Measurements from ENCODE around the gene CTDSPL.
"Not testable (repeated sequence)": the region's sequence is repeated elsewhere in the genome, so short reads cannot be mapped to it uniquely, and the experiment has no call there.

Gene CTDSPL

DNA sequence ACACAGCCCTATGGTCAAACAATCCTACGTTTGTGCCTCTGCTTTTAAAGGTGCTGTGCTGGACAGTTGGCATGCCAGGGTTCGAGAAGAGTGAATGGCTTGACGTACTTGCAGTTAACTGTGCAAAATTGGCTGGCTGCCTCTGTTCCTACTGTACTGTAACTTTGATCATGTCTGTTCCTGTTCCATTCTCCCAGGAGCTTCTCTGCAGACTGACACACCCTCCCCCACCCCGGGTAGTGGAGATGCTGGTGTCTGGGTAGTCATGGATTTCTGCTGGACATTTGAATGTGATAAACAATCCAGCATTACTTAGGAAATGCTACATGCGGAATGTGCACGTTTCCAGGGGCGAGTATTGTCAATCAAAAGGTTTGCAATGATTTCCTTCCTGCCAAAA lies 122.4 kb downstream of the CTDSPL start:
- H3K36me3 ChIP-seq (ENCODE audit: control insufficient read depth in 1 of 2, insufficient read depth in 2 of 2, low read length in 2 of 2), result peaks cover 4 to 21% of the 10 kb centered on the region in 2 donors
- no peak overlapping the region for H3K4me3 ChIP-seq (ENCODE audit: low read depth in 1 of 2, low read length in 2 of 2)
- no peaks in the 10 kb centered on the region for H3K27me3 ChIP-seq (ENCODE audit: control insufficient read depth in 1 of 2, insufficient read depth in 2 of 2, low read length in 2 of 2)
- no peak overlapping the region for H3K9ac ChIP-seq (ENCODE audit: low read depth in 1 of 2, low read length in 2 of 2)
- peaks cover 27 to 34% of the 10 kb centered on the region in 2 donors for H3K4me1 ChIP-seq (ENCODE audit: control insufficient read depth in 1 of 2, insufficient read depth in 2 of 2, low read length in 2 of 2)
- H3K9me3 ChIP-seq (ENCODE audit: control insufficient read depth in 1 of 2, low read length in 2 of 2), result no peaks in the 10 kb centered on the region
- H3K27ac ChIP-seq (ENCODE audit: low read depth, low read length), result no peak overlapping the region

DNA sequence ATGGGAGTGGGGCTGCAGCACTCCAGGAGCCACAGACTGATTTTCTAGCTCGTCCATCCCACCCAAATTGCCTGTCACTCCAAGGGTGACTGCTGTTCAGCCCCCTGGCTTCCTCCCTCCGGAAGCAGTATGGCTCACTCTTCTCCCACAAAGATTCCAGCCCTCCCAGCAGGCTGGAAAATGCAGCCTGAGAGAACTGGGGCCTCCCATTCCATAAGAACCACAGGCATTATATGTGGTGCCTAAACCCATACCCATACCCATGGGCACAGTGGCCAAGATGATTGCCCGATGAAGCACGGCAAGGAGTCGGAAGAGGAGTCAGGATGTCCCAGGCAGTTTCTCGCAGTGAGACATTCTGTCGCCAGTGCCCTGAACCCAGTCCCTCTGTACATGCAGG lies 122.9 kb downstream of the CTDSPL start:
- H3K36me3 ChIP-seq (ENCODE audit: control insufficient read depth in 1 of 2, insufficient read depth in 2 of 2, low read length in 2 of 2), result peaks cover 4 to 21% of the 10 kb centered on the region in 2 donors
- peaks cover 31 to 38% of the 10 kb centered on the region in 2 donors for H3K4me1 ChIP-seq (ENCODE audit: control insufficient read depth in 1 of 2, insufficient read depth in 2 of 2, low read length in 2 of 2)
- H3K9me3 ChIP-seq (ENCODE audit: control insufficient read depth in 1 of 2, low read length in 2 of 2), result no peaks in the 10 kb centered on the region
- no peaks in the 10 kb centered on the region for H3K27me3 ChIP-seq (ENCODE audit: control insufficient read depth in 1 of 2, insufficient read depth in 2 of 2, low read length in 2 of 2)
- no peak overlapping the region for H3K27ac ChIP-seq (ENCODE audit: low read depth, low read length)
- no peak overlapping the region for H3K4me3 ChIP-seq (ENCODE audit: low read depth in 1 of 2, low read length in 2 of 2)
- H3K9ac ChIP-seq (ENCODE audit: low read depth in 1 of 2, low read length in 2 of 2), result no peak overlapping the region

DNA sequence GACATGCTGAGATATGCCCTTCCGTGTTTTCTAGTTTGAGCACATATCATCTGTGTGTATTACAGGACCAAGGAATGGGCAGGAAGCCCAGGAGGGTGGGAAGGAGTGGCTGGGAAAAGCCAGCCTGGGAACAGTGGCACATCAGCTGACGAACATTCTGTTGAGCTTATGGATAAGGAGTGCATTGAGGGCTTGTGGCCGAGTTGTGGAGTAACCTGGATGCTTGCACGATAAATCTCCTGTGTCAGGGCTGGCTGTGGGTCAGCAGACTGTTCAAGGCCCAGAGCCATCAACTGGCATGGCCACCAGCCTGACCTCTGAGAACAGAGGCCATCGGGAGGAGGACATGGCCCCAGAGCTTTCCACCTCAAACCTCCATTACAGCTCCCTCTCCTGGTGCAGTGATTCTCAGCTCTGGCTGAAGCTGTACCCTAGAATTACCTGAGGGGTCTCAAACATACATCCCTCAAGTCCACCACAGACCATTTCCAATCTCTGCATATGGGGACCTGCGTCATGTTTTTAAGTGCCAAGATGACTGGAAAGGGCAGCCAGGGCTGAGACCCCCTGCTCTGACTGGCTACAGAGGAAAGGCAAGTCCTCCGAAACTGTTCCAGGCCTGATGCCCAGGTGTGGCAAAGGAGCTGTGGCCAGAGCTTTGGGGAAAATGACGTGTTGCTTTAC lies 124.1 kb downstream of the CTDSPL start:
- Histone ChIP-seq H3K4me1 (ENCODE audit: control insufficient read depth in 1 of 2, insufficient read depth in 2 of 2, low read length in 2 of 2) (peaks cover 39 to 48% of the 10 kb centered on the region in 2 donors), H3K27me3 (ENCODE audit: control insufficient read depth in 1 of 2, insufficient read depth in 2 of 2, low read length in 2 of 2) (no peaks in the 10 kb centered on the region), H3K4me3 (ENCODE audit: low read depth in 1 of 2, low read length in 2 of 2) (peak overlapping the region; percentile 38 to 60), H3K27ac (ENCODE audit: low read depth, low read length) (peak overlapping the region; percentile 87), H3K36me3 (ENCODE audit: control insufficient read depth in 1 of 2, insufficient read depth in 2 of 2, low read length in 2 of 2) (peaks cover under 1 to 14% of the 10 kb centered on the region in 2 donors), H3K9me3 (ENCODE audit: control insufficient read depth in 1 of 2, low read length in 2 of 2) (no peaks in the 10 kb centered on the region), H3K9ac (ENCODE audit: low read depth in 1 of 2, low read length in 2 of 2) (peak overlapping the region; percentile 69 to 75)

DNA sequence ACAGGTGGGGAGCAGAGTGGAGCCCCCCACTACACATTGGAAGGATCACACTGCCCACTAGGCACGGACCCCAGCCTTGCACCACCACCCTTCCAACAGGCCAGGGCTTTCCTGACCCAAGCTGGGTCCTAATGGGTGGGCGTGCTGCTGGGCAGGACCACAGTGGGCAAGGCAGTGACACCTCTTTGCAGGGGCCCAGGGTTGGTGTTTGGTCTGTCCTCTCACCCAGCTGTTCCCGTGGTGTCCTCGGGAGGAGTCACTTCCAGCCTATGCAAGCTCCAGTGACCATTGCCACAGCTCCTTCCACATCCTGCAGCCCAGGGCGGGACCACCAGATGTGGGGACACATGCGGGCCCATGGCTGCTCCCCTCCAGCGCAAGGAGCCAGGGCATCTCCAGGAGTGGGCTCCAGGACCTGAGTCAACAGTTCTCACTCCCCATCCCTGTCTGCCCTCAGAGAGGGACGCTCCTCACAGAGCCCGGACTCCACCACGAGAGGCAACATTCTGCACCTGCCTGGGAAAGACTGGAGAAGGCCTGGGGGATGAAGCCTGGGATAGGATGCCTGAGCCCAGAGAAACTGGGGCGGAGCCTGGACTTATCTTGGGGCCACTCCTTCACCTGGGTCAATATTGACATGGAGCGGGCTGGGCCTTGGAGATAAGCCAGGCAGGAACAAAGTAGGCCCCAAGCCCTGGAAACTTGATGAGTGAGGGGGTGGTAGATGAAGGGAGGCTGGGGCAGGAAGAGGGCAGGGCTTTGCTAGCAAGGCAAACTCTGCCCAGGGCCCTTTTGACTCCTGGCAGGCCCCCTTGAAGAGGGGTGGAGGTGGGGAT lies 125.0 kb downstream of the CTDSPL start:
- Histone ChIP-seq H3K36me3 (ENCODE audit: control insufficient read depth in 1 of 2, insufficient read depth in 2 of 2, low read length in 2 of 2) (peaks cover 0 to 10% of the 10 kb centered on the region in 2 donors), H3K9ac (ENCODE audit: low read depth in 1 of 2, low read length in 2 of 2) (peak overlapping the region; percentile 69 to 75), H3K9me3 (ENCODE audit: control insufficient read depth in 1 of 2, low read length in 2 of 2) (no peaks in the 10 kb centered on the region), H3K4me3 (ENCODE audit: low read depth in 1 of 2, low read length in 2 of 2) (peak overlapping the region; percentile 38 to 60), H3K27ac (ENCODE audit: low read depth, low read length) (peak overlapping the region; percentile 87), H3K4me1 (ENCODE audit: control insufficient read depth in 1 of 2, insufficient read depth in 2 of 2, low read length in 2 of 2) (peaks cover 39 to 48% of the 10 kb centered on the region in 2 donors), H3K27me3 (ENCODE audit: control insufficient read depth in 1 of 2, insufficient read depth in 2 of 2, low read length in 2 of 2) (no peaks in the 10 kb centered on the region)

DNA sequence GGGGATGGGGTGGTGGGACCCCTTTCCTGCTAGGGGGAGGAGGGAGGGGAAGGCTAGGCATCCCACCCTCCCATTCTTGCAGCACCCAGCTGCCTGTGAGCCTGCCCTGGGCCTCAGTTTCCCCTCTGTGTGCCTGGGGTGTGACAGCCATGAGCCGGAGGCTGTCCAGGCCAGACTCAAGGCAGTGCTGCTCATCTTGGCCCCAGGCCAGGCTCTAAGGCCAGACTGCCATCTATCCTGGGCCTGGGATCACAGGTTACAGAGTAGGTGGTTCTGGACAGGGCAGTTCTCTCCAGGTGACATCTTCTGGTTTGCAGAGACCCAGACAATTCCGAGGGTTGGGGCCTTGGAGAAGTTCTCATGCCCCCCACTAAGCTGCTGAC lies 125.6 kb downstream of the CTDSPL start:
- H3K27ac ChIP-seq (ENCODE audit: low read depth, low read length), result peak overlapping the region; percentile 83
- H3K4me1 ChIP-seq (ENCODE audit: control insufficient read depth in 1 of 2, insufficient read depth in 2 of 2, low read length in 2 of 2), result peaks cover 41 to 48% of the 10 kb centered on the region in 2 donors
- H3K9ac ChIP-seq (ENCODE audit: low read depth in 1 of 2, low read length in 2 of 2), result peak overlapping the region; percentile 27 to 75
- H3K9me3 ChIP-seq (ENCODE audit: control insufficient read depth in 1 of 2, low read length in 2 of 2), result no peaks in the 10 kb centered on the region
- peak overlapping the region in 1 of 2 donors; percentile 9 for H3K4me3 ChIP-seq (ENCODE audit: low read depth in 1 of 2, low read length in 2 of 2)
- peaks cover 0 to 4% of the 10 kb centered on the region in 2 donors for H3K36me3 ChIP-seq (ENCODE audit: control insufficient read depth in 1 of 2, insufficient read depth in 2 of 2, low read length in 2 of 2)
- no peaks in the 10 kb centered on the region for H3K27me3 ChIP-seq (ENCODE audit: control insufficient read depth in 1 of 2, insufficient read depth in 2 of 2, low read length in 2 of 2)

DNA sequence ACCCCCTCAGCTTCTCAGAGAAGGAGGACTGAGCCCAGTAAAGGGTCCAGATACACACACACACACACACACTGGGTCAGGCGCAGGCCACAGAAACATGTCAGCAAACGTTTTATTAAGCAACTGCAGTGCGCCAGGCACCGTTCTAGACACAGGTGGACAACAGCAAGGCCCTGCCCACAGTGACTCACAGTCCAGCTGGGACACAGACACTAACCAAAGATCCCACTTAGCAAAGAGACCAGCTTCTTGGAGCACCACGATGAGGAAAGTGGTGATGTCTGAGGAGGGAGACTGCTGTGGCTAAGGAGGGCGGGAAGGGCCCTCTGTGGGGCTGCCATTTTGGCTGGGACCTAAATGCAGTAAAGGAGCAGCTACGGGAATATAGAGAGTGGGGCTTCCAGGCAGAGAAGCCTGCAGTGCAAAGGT lies 126.1 kb downstream of the CTDSPL start:
- Histone ChIP-seq H3K4me1 (ENCODE audit: control insufficient read depth in 1 of 2, insufficient read depth in 2 of 2, low read length in 2 of 2) (peaks cover 42 to 48% of the 10 kb centered on the region in 2 donors), H3K9ac (ENCODE audit: low read depth in 1 of 2, low read length in 2 of 2) (peak overlapping the region; percentile 27 to 75), H3K9me3 (ENCODE audit: control insufficient read depth in 1 of 2, low read length in 2 of 2) (no peaks in the 10 kb centered on the region), H3K4me3 (ENCODE audit: low read depth in 1 of 2, low read length in 2 of 2) (peak overlapping the region in 1 of 2 donors; percentile 22), H3K36me3 (ENCODE audit: control insufficient read depth in 1 of 2, insufficient read depth in 2 of 2, low read length in 2 of 2) (peaks cover 0 to 4% of the 10 kb centered on the region in 2 donors), H3K27ac (ENCODE audit: low read depth, low read length) (peak overlapping the region; percentile 83), H3K27me3 (ENCODE audit: control insufficient read depth in 1 of 2, insufficient read depth in 2 of 2, low read length in 2 of 2) (no peaks in the 10 kb centered on the region)

DNA sequence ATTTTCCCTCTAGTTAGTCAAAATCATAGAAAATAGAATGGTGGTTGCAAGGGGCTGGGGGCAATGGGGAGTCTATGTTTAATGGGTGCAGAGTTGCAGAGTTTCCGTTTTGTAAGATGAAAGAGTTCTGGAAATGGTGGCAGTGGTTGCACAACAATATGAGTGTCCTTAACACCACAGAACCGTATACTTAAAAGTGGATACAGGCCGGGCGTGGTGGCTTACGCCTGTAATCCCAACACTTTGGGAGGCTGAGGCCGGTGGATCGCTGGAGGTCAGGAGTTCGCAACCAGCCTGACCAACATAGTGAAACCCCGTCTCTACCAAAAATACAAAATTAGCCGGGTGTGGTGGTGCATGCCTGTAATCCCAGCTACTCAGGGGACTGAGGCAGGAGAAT lies 126.7 kb downstream of the CTDSPL start:
- not testable (repeated sequence) for H3K36me3 ChIP-seq (ENCODE audit: control insufficient read depth in 1 of 2, insufficient read depth in 2 of 2, low read length in 2 of 2); H3K9me3 ChIP-seq (ENCODE audit: control insufficient read depth in 1 of 2, low read length in 2 of 2); H3K27ac ChIP-seq (ENCODE audit: low read depth, low read length); H3K27me3 ChIP-seq (ENCODE audit: control insufficient read depth in 1 of 2, insufficient read depth in 2 of 2, low read length in 2 of 2)
- Histone ChIP-seq H3K9ac (ENCODE audit: low read depth in 1 of 2, low read length in 2 of 2) (peak overlapping the region; percentile 1 to 75), H3K4me1 (ENCODE audit: control insufficient read depth in 1 of 2, insufficient read depth in 2 of 2, low read length in 2 of 2) (peaks cover 48 to 53% of the 10 kb centered on the region in 2 donors), H3K4me3 (ENCODE audit: low read depth in 1 of 2, low read length in 2 of 2) (peak overlapping the region in 1 of 2 donors; percentile 22)

DNA sequence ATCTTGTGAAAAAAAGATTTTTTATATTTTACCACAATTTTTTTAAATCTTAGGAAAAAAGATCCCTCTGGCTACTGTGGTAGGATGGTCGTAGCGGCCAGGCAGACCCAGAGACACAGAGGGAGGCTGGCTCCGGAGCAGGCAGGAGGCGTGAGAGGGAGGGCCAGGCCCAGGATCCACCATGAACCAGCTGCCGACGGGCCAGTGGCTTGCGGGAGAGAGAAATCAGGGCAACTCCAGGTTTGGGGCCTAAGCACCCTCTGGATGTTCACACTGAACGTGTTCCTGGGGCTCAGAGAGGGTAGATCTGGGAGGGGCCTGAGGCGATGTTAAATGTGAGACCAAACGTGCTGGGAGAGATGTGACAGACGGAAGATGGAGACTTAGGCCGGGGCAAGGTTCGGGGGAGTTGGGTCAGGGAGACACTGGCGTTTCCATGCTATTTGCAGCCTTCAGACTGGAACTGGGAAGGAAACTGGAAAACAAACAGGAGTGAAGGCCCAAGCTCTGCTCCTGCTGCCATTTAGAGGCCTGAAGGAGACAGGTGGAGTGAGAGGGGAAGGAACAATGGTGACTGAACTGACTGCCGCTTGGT lies 127.3 kb downstream of the CTDSPL start:
- Histone ChIP-seq H3K27me3 (ENCODE audit: control insufficient read depth in 1 of 2, insufficient read depth in 2 of 2, low read length in 2 of 2) (no peaks in the 10 kb centered on the region), H3K27ac (ENCODE audit: low read depth, low read length) (no peak overlapping the region), H3K36me3 (ENCODE audit: control insufficient read depth in 1 of 2, insufficient read depth in 2 of 2, low read length in 2 of 2) (peaks cover 0 to 4% of the 10 kb centered on the region in 2 donors), H3K4me1 (ENCODE audit: control insufficient read depth in 1 of 2, insufficient read depth in 2 of 2, low read length in 2 of 2) (peaks cover 54 to 59% of the 10 kb centered on the region in 2 donors), H3K4me3 (ENCODE audit: low read depth in 1 of 2, low read length in 2 of 2) (peak overlapping the region in 1 of 2 donors; percentile 33), H3K9ac (ENCODE audit: low read depth in 1 of 2, low read length in 2 of 2) (peak overlapping the region; percentile 4 to 99), H3K9me3 (ENCODE audit: control insufficient read depth in 1 of 2, low read length in 2 of 2) (no peaks in the 10 kb centered on the region)

DNA sequence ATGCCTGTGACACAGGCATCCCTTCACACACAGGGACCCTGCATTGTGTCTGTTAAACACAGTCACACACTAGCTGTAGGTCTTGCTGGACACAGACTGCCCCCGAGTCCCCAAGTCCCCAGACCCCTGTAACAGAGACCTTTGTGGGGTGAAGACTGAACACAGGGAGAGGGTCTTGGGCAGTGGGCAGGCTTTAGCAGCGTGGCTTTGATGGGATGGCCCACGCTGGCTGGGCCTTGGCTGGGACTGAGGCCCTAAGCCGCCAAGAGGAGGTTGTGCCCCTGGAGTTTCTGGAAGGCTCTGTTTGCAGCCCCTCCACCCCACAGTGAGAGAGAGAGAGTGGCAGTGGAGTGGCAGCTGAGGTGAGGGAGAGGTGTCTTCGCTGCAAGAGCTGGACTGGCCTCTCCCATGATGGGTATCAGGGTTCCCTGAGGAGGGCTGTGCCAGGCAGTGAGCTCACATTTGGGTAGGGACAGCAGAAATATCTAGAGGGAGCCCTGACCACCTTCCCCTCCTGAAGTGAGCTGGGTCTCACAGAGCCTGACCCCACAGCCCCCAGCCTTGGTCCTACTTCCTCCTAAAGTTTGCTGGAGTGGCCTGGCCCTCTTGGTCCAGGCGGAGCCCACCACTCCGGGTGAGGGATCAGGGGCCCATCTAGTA lies 128.3 kb downstream of the CTDSPL start:
- Histone ChIP-seq H3K4me1 (ENCODE audit: control insufficient read depth in 1 of 2, insufficient read depth in 2 of 2, low read length in 2 of 2) (peaks cover 63 to 64% of the 10 kb centered on the region in 2 donors), H3K9me3 (ENCODE audit: control insufficient read depth in 1 of 2, low read length in 2 of 2) (no peaks in the 10 kb centered on the region), H3K27ac (ENCODE audit: low read depth, low read length) (peak overlapping the region; percentile 88), H3K27me3 (ENCODE audit: control insufficient read depth in 1 of 2, insufficient read depth in 2 of 2, low read length in 2 of 2) (no peaks in the 10 kb centered on the region), H3K9ac (ENCODE audit: low read depth in 1 of 2, low read length in 2 of 2) (peak overlapping the region; percentile 90 to 99), H3K4me3 (ENCODE audit: low read depth in 1 of 2, low read length in 2 of 2) (peak overlapping the region; percentile 66 to 70), H3K36me3 (ENCODE audit: control insufficient read depth in 1 of 2, insufficient read depth in 2 of 2, low read length in 2 of 2) (no peaks in the 10 kb centered on the region)
